ENCODE results near the gene C1QTNF8.

The C1QTNF8 gene

GRCh38 chr16:1073566-1074378 is 22.3 kb downstream of the C1QTNF8 start:
- DNase-seq: no peak

GRCh38 chr16:1073262-1073558 is 22.8 kb downstream of the C1QTNF8 start:
- DNase-seq: no peak

- DNase-seq: no peak
These were observed 23.4 kb downstream of the C1QTNF8 start, which contains the start of gene SSTR5 for GRCh38 chr16:1072526-1073261. Gene SSTR5 (plus strand): TSS chr16:1072747. CDS start chr16:1078869, 6,122 bp downstream.

- DNase-seq: no peak
These were observed 24.4 kb downstream of the C1QTNF8 start for GRCh38 chr16:1071561-1072225.

- no peak for DNase-seq
These were observed 25.1 kb downstream of the C1QTNF8 start for GRCh38 chr16:1070864-1071408.

- no peak for DNase-seq
These were observed 25.8 kb downstream of the C1QTNF8 start for GRCh38 chr16:1070084-1070863.

GRCh38 chr16:1069154-1069553 is 26.9 kb downstream of the C1QTNF8 start:
- DNase-seq: no peak

- no peak for DNase-seq
These were observed 27.6 kb downstream of the C1QTNF8 start for GRCh38 chr16:1068451-1068850.

- no peak for DNase-seq
These were observed 28.4 kb downstream of the C1QTNF8 start for GRCh38 chr16:1067629-1068028.

- DNase-seq: no peak
These were observed 29.4 kb downstream of the C1QTNF8 start for GRCh38 chr16:1066584-1067172.

- no peak for DNase-seq
These were observed 30.4 kb downstream of the C1QTNF8 start for GRCh38 chr16:1065469-1066128.

GRCh38 chr16:1063728-1064127 is 32.3 kb downstream of the C1QTNF8 start:
- no peak for DNase-seq

GRCh38 chr16:1062895-1063294 is 33.1 kb downstream of the C1QTNF8 start:
- no peak for DNase-seq

- DNase-seq: no peak
These were observed 34.1 kb downstream of the C1QTNF8 start for GRCh38 chr16:1061769-1062505.

- no peak for DNase-seq
These were observed 35.4 kb downstream of the C1QTNF8 start for GRCh38 chr16:1060416-1061340.

- DNase-seq: no peak
These were observed 36.7 kb downstream of the C1QTNF8 start for GRCh38 chr16:1059310-1059709.

GRCh38 chr16:1058216-1058615 is 37.8 kb downstream of the C1QTNF8 start:
- DNase-seq: no peak

- DNase-seq: no peak
These were observed 38.7 kb downstream of the C1QTNF8 start for GRCh38 chr16:1057252-1057932.

GRCh38 chr16:1056196-1056595 is 39.8 kb downstream of the C1QTNF8 start:
- no peak for DNase-seq

Measured in NCI-H2227 treated with DMSO at 0.1 percent for 48 hours (cell line).